ENCODE results near the gene CFAP107. TPM values are rescaled to one million over a fixed set of nuclear protein-coding genes. Genes with fewer than 3 reads are reported as not detected.

The CFAP107 gene
- total and polyA plus RNA-seq, 4 donors: not detected

DNA sequence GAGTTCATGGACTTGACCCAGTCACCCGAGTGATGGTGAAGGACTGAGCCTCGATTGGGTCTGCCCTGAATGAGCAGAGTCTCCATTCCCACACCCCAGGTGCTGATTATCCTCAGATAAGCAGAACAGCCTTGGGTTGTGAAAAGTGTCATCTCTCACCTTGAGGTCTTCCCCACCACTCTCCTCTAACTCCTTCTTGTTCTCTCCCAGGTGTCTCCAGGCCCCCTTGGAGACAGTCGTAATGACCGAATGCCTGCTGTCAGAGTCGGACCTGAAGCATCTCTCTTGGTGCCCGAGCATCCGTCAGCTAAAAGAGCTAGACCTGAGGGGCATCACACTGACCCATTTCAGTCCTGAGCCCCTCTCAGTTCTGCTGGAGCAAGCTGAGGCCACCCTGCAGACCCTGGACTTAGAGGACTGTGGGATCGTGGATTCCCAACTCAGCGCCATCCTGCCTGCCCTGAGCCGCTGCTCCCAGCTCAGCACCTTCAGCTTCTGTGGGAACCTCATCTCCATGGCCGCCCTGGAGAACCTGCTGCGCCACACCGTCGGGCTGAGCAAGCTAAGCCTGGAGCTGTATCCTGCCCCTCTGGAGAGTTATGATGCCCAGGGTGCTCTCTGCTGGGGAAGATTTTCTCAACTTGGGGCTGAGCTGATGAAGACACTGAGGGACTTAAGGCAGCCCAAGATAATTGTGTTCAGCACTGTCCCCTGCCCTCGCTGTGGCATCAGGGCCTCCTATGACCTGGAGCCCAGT, 31.0 kb downstream of the CFAP107 start:
- Histone ChIP-seq H3K27ac (ENCODE audit: low read depth in 1 of 2, low read length in 2 of 2) (no peak overlapping the region), H3K4me1 (ENCODE audit: control insufficient read depth in 4 of 4, insufficient read depth in 4 of 4, low read length in 3 of 4) (no peaks in the 10 kb centered on the region), H3K4me3 (ENCODE audit: low read depth in 1 of 3, low read length in 3 of 3) (no peak overlapping the region), H3K36me3 (ENCODE audit: control insufficient read depth in 4 of 4, insufficient read depth in 3 of 4, low read depth in 1 of 4, low read length in 3 of 4) (no peaks in the 10 kb centered on the region), H3K27me3 (ENCODE audit: control insufficient read depth in 4 of 4, insufficient read depth in 4 of 4, low read length in 3 of 4) (peaks cover 0 to 3% (median 0%) of the 10 kb centered on the region in 4 donors), H3K9me3 (ENCODE audit: control insufficient read depth in 4 of 4, low read length in 3 of 4) (no peaks in the 10 kb centered on the region), H3K9ac (ENCODE audit: low read depth in 1 of 2, low read length in 2 of 2) (no peak overlapping the region)
- no peak for DNase-seq (ENCODE audit: low spot score)
- 87% methylated on average over 15 of the region's 15 CpGs for WGBS
- TF ChIP-seq, protein P1, sequence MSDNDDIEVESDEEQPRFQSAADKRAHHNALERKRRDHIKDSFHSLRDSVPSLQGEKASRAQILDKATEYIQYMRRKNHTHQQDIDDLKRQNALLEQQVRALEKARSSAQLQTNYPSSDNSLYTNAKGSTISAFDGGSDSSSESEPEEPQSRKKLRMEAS (IDR thresholded peaks at IDR 0.05): no peak
- TF ChIP-seq, protein P2, sequence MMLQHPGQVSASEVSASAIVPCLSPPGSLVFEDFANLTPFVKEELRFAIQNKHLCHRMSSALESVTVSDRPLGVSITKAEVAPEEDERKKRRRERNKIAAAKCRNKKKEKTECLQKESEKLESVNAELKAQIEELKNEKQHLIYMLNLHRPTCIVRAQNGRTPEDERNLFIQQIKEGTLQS (IDR thresholded peaks at IDR 0.05): no peak
- TF ChIP-seq JUND (IDR thresholded peaks at IDR 0.05) (no peak), HNF4G (IDR thresholded peaks at IDR 0.05) (no peak), FOXA2 (IDR thresholded peaks at IDR 0.05) (no peak), HNF4A (conservative IDR thresholded peaks at IDR 0.05) (no peak), NR2F2 (IDR thresholded peaks at IDR 0.05) (no peak), FOXA1 (IDR thresholded peaks at IDR 0.05) (no peak), EGR1 (IDR thresholded peaks at IDR 0.05; ENCODE audit: low read depth in 2 of 2) (no peak), RAD21 (IDR thresholded peaks at IDR 0.05) (no peak), TAF1 (conservative IDR thresholded peaks at IDR 0.05) (no peak), SP1 (IDR thresholded peaks at IDR 0.05) (no peak)
- TF ChIP-seq, protein P3, sequence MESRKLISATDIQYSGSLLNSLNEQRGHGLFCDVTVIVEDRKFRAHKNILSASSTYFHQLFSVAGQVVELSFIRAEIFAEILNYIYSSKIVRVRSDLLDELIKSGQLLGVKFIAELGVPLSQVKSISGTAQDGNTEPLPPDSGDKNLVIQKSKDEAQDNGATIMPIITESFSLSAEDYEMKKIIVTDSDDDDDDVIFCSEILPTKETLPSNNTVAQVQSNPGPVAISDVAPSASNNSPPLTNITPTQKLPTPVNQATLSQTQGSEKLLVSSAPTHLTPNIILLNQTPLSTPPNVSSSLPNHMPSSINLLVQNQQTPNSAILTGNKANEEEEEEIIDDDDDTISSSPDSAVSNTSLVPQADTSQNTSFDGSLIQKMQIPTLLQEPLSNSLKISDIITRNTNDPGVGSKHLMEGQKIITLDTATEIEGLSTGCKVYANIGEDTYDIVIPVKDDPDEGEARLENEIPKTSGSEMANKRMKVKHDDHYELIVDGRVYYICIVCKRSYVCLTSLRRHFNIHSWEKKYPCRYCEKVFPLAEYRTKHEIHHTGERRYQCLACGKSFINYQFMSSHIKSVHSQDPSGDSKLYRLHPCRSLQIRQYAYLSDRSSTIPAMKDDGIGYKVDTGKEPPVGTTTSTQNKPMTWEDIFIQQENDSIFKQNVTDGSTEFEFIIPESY (IDR thresholded peaks at IDR 0.05): no peak
- TF ChIP-seq, protein P4, sequence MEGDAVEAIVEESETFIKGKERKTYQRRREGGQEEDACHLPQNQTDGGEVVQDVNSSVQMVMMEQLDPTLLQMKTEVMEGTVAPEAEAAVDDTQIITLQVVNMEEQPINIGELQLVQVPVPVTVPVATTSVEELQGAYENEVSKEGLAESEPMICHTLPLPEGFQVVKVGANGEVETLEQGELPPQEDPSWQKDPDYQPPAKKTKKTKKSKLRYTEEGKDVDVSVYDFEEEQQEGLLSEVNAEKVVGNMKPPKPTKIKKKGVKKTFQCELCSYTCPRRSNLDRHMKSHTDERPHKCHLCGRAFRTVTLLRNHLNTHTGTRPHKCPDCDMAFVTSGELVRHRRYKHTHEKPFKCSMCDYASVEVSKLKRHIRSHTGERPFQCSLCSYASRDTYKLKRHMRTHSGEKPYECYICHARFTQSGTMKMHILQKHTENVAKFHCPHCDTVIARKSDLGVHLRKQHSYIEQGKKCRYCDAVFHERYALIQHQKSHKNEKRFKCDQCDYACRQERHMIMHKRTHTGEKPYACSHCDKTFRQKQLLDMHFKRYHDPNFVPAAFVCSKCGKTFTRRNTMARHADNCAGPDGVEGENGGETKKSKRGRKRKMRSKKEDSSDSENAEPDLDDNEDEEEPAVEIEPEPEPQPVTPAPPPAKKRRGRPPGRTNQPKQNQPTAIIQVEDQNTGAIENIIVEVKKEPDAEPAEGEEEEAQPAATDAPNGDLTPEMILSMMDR (IDR thresholded peaks at IDR 0.05; ENCODE audit: low read depth, low read length, missing input control): no peak

DNA sequence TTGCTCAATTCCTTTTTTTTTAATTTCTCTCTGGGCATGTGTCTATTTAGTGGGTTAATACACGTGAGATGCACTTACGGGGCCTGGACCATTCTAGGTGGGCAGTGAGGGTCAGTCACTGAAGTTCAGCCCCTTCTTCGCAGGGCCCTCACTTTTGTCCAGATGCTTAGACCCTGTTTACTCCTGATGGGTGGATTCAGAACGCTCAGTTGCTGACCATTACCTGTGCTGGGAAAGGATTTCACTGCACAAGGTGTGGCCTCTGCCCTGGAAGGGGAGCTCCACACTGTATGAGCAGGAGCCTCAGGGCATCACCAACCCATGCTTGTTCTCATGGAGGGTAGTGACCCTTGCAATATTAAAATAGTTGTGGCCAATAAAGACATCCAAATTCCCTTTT, 32.1 kb downstream of the CFAP107 start:
- H3K9me3 ChIP-seq (ENCODE audit: control insufficient read depth in 4 of 4, low read length in 3 of 4): no peaks in the 10 kb centered on the region
- WGBS: 84% methylated on average over 4 of the region's 4 CpGs
- no peak overlapping the region for H3K9ac ChIP-seq (ENCODE audit: low read depth in 1 of 2, low read length in 2 of 2)
- H3K36me3 ChIP-seq (ENCODE audit: control insufficient read depth in 4 of 4, insufficient read depth in 3 of 4, low read depth in 1 of 4, low read length in 3 of 4): no peaks in the 10 kb centered on the region
- peaks cover 0 to 3% (median 0%) of the 10 kb centered on the region in 4 donors for H3K27me3 ChIP-seq (ENCODE audit: control insufficient read depth in 4 of 4, insufficient read depth in 4 of 4, low read length in 3 of 4)
- H3K27ac ChIP-seq (ENCODE audit: low read depth in 1 of 2, low read length in 2 of 2): no peak overlapping the region
- no peak overlapping the region for H3K4me3 ChIP-seq (ENCODE audit: low read depth in 1 of 3, low read length in 3 of 3)
- TF ChIP-seq, protein P3 (IDR thresholded peaks at IDR 0.05): no peak
- TF ChIP-seq, protein P5, sequence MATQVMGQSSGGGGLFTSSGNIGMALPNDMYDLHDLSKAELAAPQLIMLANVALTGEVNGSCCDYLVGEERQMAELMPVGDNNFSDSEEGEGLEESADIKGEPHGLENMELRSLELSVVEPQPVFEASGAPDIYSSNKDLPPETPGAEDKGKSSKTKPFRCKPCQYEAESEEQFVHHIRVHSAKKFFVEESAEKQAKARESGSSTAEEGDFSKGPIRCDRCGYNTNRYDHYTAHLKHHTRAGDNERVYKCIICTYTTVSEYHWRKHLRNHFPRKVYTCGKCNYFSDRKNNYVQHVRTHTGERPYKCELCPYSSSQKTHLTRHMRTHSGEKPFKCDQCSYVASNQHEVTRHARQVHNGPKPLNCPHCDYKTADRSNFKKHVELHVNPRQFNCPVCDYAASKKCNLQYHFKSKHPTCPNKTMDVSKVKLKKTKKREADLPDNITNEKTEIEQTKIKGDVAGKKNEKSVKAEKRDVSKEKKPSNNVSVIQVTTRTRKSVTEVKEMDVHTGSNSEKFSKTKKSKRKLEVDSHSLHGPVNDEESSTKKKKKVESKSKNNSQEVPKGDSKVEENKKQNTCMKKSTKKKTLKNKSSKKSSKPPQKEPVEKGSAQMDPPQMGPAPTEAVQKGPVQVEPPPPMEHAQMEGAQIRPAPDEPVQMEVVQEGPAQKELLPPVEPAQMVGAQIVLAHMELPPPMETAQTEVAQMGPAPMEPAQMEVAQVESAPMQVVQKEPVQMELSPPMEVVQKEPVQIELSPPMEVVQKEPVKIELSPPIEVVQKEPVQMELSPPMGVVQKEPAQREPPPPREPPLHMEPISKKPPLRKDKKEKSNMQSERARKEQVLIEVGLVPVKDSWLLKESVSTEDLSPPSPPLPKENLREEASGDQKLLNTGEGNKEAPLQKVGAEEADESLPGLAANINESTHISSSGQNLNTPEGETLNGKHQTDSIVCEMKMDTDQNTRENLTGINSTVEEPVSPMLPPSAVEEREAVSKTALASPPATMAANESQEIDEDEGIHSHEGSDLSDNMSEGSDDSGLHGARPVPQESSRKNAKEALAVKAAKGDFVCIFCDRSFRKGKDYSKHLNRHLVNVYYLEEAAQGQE (IDR thresholded peaks at IDR 0.05): no peak
- TF ChIP-seq NR2F2 (IDR thresholded peaks at IDR 0.05) (no peak), EGR1 (IDR thresholded peaks at IDR 0.05; ENCODE audit: low read depth in 2 of 2) (no peak), HNF4G (IDR thresholded peaks at IDR 0.05) (no peak), RXRA (IDR thresholded peaks at IDR 0.05) (no peak), TAF1 (conservative IDR thresholded peaks at IDR 0.05) (no peak), YY1 (IDR thresholded peaks at IDR 0.05) (no peak), SP1 (IDR thresholded peaks at IDR 0.05) (no peak), RAD21 (IDR thresholded peaks at IDR 0.05) (no peak), FOXA2 (IDR thresholded peaks at IDR 0.05) (no peak), FOXA1 (IDR thresholded peaks at IDR 0.05) (no peak)
- TF ChIP-seq, protein P1 (IDR thresholded peaks at IDR 0.05): no peak
- TF ChIP-seq, protein P4 (IDR thresholded peaks at IDR 0.05; ENCODE audit: low read depth, low read length, missing input control): no peak
- TF ChIP-seq, protein P2 (IDR thresholded peaks at IDR 0.05): no peak
- DNase-seq (ENCODE audit: low spot score): no peak
- H3K4me1 ChIP-seq (ENCODE audit: control insufficient read depth in 4 of 4, insufficient read depth in 4 of 4, low read length in 3 of 4): no peaks in the 10 kb centered on the region
